Stimulated activated effector memory CD8-positive, alpha-beta T cell treated with anti-CD3 and anti-CD28 coated beads, Interleukin-12 subunit alpha, Interleukin-12 subunit beta, amount 100 ng/mL, for 72 hours (primary cell): ENCODE results near the gene TMEM131.

ENCODE experiments used
- ATAC-seq: fragments of 150-1000 bp; cut with Tn5 transposase; 2 replicates; pipeline ENCODE4 v1.10.0; 2021
- DNase-seq, 2 donors: peaks; one replicate each; pipeline ENCODE4 v3.0.0; 2021 to 2022; ENCODE audit warnings: low spot score in 2 of 2
- H3K27ac Mint-ChIP-seq: one replicate; pipeline ENCODE4 v1.8.0; 2022; ENCODE audit warnings: mild to moderate bottlenecking, mixed read lengths
- H3K36me3 Mint-ChIP-seq: one replicate; pipeline ENCODE4 v1.8.0; 2022; ENCODE audit warnings: mild to moderate bottlenecking, mixed read lengths
- H3K4me1 Mint-ChIP-seq: one replicate; pipeline ENCODE4 v1.8.0; 2022; ENCODE audit warnings: mixed read lengths
- H3K4me3 Mint-ChIP-seq: one replicate; pipeline ENCODE4 v1.8.0; 2022; ENCODE audit warnings: mild to moderate bottlenecking, mixed read lengths
- H3K9me3 Mint-ChIP-seq: one replicate; pipeline ENCODE4 v1.8.0; 2022; ENCODE audit warnings: mixed read lengths

TMEM131 gene

DNA sequence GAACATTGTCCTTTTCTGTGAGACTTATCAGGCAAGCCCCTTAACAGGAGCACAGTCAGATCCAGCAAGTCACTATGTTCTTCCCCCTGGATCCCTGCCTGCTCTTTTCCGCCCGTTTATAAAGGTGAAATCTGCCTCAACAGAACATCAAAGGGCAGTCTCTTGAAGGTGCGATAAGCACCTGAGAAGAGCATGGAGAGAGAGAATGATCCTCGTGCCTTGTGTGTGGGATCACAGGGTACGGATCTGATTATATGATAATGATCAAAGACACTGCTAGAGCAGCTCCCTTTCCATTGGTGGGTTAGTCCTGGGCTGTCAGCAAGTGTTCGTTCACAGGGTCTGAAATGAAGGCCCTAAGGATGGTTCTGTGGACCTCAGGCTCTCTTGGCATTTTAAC, 176.0 kb downstream of the TMEM131 start:
- no peak for DNase-seq
- H3K4me1 Mint-ChIP-seq: no peaks in the 10 kb centered on the region
- H3K4me3 Mint-ChIP-seq: no peak overlapping the region
- no peaks in the 10 kb centered on the region for H3K9me3 Mint-ChIP-seq
- peaks cover 6% of the 10 kb centered on the region for H3K36me3 Mint-ChIP-seq
- H3K27ac Mint-ChIP-seq: no peak overlapping the region
- ATAC-seq: no peak

DNA sequence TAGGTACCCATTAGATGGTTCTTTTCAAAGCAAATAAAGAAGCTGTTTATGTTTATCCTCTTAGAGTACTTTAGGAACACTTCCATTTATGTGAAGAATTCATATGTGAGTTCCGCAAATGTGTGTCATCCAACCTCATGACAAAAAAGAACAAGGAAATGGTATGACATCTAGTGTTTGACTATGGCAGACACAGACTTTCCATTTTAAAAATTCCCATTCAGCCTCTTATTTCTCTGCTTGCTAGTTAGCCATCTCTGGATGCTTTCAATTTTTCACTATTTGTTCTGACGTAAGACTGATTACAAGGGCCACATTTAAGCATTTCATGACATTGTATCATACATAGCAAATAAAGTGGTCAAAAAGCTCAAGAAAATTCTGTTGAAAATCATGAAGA, 179.3 kb downstream of the TMEM131 start:
- no peak for ATAC-seq
- Mint-ChIP-seq H3K36me3 (no peaks in the 10 kb centered on the region), H3K4me1 (no peaks in the 10 kb centered on the region), H3K27ac (no peak overlapping the region), H3K9me3 (no peaks in the 10 kb centered on the region), H3K4me3 (no peak overlapping the region)
- no peak for DNase-seq

GRCh38 chr2:97812931-97813330, 182.8 kb downstream of the TMEM131 start:
- ATAC-seq (no peak), DNase-seq (no peak)
- H3K9me3 Mint-ChIP-seq: no peaks in the 10 kb centered on the region
- H3K4me3 Mint-ChIP-seq: no peak overlapping the region
- no peak overlapping the region for H3K27ac Mint-ChIP-seq
- H3K4me1 Mint-ChIP-seq: no peaks in the 10 kb centered on the region
- H3K36me3 Mint-ChIP-seq: no peaks in the 10 kb centered on the region

DNA sequence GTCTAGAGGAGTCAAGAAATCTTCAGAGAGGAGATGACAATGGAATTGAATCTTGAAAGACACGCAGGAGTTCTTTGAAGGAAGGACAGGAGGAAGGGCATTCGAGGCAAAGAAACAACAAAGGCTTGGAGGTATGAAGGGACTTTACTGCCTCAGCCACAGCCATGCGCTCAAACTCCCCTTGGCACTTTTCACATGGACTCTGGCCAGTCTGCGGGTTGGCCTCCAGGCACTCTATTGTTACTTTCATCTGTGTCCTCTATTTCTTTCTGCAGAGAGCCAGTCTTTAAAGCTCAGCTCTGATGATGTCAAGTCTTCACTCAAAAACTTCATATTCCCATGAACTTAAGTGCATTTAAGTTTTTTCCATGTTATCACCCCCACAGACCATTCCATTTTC, 186.9 kb downstream of the TMEM131 start:
- Mint-ChIP-seq H3K4me1 (no peaks in the 10 kb centered on the region), H3K27ac (no peak overlapping the region), H3K4me3 (no peak overlapping the region), H3K36me3 (peaks cover 19% of the 10 kb centered on the region), H3K9me3 (no peaks in the 10 kb centered on the region)
- no peak for DNase-seq
- ATAC-seq: no peak

DNA sequence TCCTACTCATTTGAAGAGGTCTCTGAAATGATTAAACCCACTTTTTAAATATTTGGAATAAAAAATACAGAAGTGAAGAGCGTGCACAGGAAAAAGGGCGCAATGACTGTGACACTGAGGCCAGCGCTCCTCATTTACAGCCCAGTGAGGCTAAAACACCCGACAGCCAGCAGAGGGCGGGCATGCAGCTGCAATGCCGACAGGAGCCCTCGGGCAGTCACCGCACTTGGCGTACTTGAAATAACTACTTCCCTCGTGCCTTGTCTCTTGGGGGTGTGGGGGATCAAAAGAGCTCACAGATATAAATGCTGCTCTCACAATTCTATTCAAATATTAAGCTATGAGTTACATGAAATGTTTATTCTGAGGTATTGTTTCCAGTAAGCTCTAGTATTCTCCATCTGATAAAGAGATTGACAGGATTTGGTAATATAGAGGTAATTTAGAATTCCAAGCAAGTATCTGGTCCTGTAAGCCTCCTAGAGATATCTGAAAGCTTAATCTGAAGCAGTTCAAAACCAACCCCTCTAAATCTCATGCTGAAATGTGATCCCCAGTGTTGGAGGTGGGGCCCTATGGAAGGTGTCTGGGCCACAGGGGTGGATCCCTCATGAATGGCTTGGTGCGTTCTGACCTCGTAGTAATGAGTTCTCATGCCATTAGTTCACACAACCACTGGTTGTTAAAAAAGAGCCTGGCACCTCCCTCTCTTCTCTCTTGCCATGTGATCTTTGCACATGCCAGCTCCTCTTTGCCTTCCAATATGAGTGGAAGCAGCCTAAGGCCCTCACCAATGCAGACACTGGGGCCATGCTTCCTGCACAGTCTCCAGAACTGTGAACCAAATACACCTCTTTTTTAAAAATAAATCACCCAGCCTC, 188.8 kb downstream of the TMEM131 start:
- H3K4me3 Mint-ChIP-seq: no peak overlapping the region
- DNase-seq (peak; percentile 57 to 81), ATAC-seq (peak; percentile 92)
- peaks cover 37% of the 10 kb centered on the region for H3K36me3 Mint-ChIP-seq
- H3K27ac Mint-ChIP-seq: no peak overlapping the region
- no peaks in the 10 kb centered on the region for H3K4me1 Mint-ChIP-seq
- H3K9me3 Mint-ChIP-seq: no peaks in the 10 kb centered on the region

GRCh38 chr2:97805776-97806175, 190.0 kb downstream of the TMEM131 start:
- no peaks in the 10 kb centered on the region for H3K9me3 Mint-ChIP-seq
- ATAC-seq (no peak), DNase-seq (no peak)
- no peaks in the 10 kb centered on the region for H3K4me1 Mint-ChIP-seq
- no peak overlapping the region for H3K4me3 Mint-ChIP-seq
- peaks cover 45% of the 10 kb centered on the region for H3K36me3 Mint-ChIP-seq
- no peak overlapping the region for H3K27ac Mint-ChIP-seq

DNA sequence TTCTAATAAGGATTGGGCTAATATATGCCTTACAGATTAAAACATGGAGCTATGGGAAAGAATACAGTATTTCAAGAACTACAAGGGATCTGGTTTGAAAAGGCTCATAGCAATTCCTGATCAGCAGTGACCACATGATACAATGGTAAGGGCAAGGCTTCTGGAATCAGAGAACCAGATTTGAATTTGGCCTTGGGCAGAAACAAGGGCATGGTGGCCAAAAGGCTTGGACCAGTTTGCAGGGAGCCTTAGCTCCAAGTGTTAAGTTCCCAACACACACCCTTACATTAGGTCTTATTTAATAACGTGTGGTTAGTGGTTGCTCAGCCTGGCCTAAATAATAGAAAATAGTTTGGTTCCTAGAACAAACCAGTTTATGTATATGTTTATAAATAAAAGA, 194.7 kb downstream of the TMEM131 start:
- ATAC-seq: no peak
- H3K27ac Mint-ChIP-seq: no peak overlapping the region
- H3K36me3 Mint-ChIP-seq: peaks cover 72% of the 10 kb centered on the region

GRCh38 chr2:97798416-97798815, 197.3 kb downstream of the TMEM131 start:
- Mint-ChIP-seq H3K9me3 (no peaks in the 10 kb centered on the region), H3K36me3 (peaks cover 69% of the 10 kb centered on the region), H3K4me3 (no peak overlapping the region), H3K27ac (no peak overlapping the region), H3K4me1 (no peaks in the 10 kb centered on the region)
- DNase-seq (no peak), ATAC-seq (no peak)

More for the DNA sequence above, 194.7 kb downstream of the TMEM131 start:
- no peak for DNase-seq
- H3K4me3 Mint-ChIP-seq: no peak overlapping the region
- no peaks in the 10 kb centered on the region for H3K4me1 Mint-ChIP-seq
- H3K9me3 Mint-ChIP-seq: no peaks in the 10 kb centered on the region

GRCh38 chr2:97797355-97797754, 198.4 kb downstream of the TMEM131 start:
- H3K27ac Mint-ChIP-seq: no peak overlapping the region
- peaks cover 70% of the 10 kb centered on the region for H3K36me3 Mint-ChIP-seq
- DNase-seq (no peak), ATAC-seq (no peak)
- H3K4me1 Mint-ChIP-seq: no peaks in the 10 kb centered on the region
- no peak overlapping the region for H3K4me3 Mint-ChIP-seq
- no peaks in the 10 kb centered on the region for H3K9me3 Mint-ChIP-seq

- DNase-seq (no peak), ATAC-seq (no peak)
- H3K9me3 Mint-ChIP-seq: no peaks in the 10 kb centered on the region
- no peak overlapping the region for H3K4me3 Mint-ChIP-seq
- H3K4me1 Mint-ChIP-seq: no peaks in the 10 kb centered on the region
- H3K27ac Mint-ChIP-seq: no peak overlapping the region
- H3K36me3 Mint-ChIP-seq: peaks cover 69% of the 10 kb centered on the region
Observed at GRCh38 chr2:97796465-97797126, 199.2 kb downstream of the TMEM131 start.

GRCh38 chr2:97792416-97792815, 203.3 kb downstream of the TMEM131 start:
- Mint-ChIP-seq H3K36me3 (peaks cover 62% of the 10 kb centered on the region), H3K4me1 (peaks cover 9% of the 10 kb centered on the region), H3K27ac (no peak overlapping the region), H3K9me3 (no peaks in the 10 kb centered on the region), H3K4me3 (no peak overlapping the region)
- no peak for DNase-seq
- no peak for ATAC-seq

GRCh38 chr2:97788986-97789644, 206.6 kb downstream of the TMEM131 start:
- no peak for ATAC-seq
- no peak for DNase-seq
- Mint-ChIP-seq H3K4me3 (no peak overlapping the region), H3K27ac (no peak overlapping the region), H3K4me1 (peaks cover 9% of the 10 kb centered on the region), H3K36me3 (peaks cover 52% of the 10 kb centered on the region), H3K9me3 (no peaks in the 10 kb centered on the region)

DNA sequence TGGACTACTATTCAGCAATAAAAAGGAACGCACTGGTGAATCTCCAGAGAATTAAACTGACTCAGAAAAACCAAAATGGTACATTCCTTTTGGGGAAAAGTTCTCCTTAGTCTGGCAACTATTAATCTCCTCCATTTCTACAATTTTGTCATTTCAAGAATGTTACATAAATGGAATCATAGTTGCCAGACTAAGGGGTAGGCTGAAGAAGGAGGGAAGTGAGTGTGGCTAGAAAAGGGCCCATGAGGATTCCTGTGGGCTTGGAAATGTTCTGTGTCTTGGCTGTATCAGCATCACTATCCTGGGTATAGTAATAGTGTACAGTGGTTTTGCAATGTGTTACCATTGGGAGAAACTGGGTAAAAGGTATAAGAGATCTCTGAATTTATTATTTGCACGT, 209.9 kb downstream of the TMEM131 start:
- Mint-ChIP-seq H3K4me3 (no peak overlapping the region), H3K36me3 (peaks cover 25% of the 10 kb centered on the region), H3K4me1 (peaks cover 9% of the 10 kb centered on the region), H3K9me3 (no peaks in the 10 kb centered on the region), H3K27ac (no peak overlapping the region)
- ATAC-seq (no peak), DNase-seq (no peak)

DNA sequence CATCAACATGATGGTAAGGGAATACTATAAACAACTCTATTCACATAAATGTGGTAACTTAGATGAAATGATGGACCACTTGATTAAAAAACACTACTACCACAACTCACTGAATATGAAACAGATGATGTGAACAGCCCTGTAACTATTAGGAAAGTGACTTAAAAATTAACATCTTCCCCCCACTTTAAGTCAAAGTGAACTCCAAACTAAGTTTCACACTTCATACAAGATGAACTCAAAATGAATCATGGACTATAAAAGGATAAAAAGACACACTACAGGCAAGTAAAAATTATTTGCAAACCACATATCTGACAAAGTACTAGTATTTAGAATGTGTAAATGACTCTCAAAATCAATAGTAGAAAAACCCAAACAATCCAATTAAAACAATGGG, 210.8 kb downstream of the TMEM131 start:
- DNase-seq (no peak), ATAC-seq (peak; percentile 43)
- Mint-ChIP-seq H3K4me3 (no peak overlapping the region), H3K27ac (no peak overlapping the region), H3K36me3 (peaks cover 26% of the 10 kb centered on the region), H3K4me1 (peaks cover 9% of the 10 kb centered on the region), H3K9me3 (no peaks in the 10 kb centered on the region)

DNA sequence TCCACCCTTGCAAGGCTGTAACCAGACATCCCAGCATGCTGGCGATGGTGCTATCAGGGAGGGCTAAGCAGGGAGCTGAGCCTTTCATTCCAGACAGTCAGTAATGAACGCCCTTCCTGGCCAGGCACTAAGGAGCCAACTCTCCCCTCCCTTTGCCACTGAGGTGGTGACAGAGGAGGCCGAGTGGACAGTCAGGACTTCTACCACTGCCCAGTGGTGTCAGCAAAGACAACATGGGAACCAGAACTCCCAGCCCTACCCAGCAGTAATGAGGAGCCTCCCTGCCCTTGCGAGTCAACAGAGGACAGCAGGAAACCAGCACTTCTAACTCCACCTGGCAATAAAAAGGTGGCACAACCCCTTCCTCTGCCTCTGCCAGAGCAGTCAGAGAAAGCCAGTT, 213.8 kb downstream of the TMEM131 start:
- Mint-ChIP-seq H3K36me3 (peaks cover 19% of the 10 kb centered on the region), H3K4me3 (no peak overlapping the region), H3K27ac (no peak overlapping the region), H3K4me1 (no peaks in the 10 kb centered on the region), H3K9me3 (no peaks in the 10 kb centered on the region)
- ATAC-seq (no peak), DNase-seq (no peak)

DNA sequence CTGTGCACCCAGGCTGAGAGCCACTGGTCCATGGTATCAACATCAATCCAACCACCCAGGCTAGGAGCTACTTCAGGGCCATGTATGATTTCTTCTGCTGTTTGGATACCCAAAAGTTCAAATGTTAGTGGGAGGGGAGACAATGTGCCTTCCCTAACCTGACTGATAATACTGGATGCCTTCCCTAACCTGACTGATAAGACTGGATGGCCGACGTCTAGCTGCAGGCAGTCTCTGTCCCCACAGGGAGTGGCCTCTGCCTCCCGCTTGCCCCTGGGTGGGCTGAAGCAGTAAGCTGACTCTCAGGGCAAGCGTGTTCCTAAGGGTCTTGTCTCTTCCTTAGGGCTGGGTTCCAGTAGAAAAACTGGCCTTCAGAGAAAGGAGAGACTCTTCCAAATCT, 216.6 kb downstream of the TMEM131 start:
- ATAC-seq: no peak
- Mint-ChIP-seq H3K4me3 (no peak overlapping the region), H3K36me3 (peaks cover 33% of the 10 kb centered on the region), H3K9me3 (no peaks in the 10 kb centered on the region), H3K27ac (no peak overlapping the region), H3K4me1 (no peaks in the 10 kb centered on the region)
- DNase-seq: no peak
